Stimulated activated CD4-positive, alpha-beta T cell treated with anti-CD3 and anti-CD28 coated beads, Interleukin-15, amount 100 ng/mL, for 1 hour (primary cell): ENCODE data around the gene SHTN1.
A peak's percentile ranks its signal among the peaks of the same experiment; 100 is the strongest.

Experiments used
- DNase-seq, 2 donors: peaks; one replicate each; pipeline ENCODE4 v3.0.0-alpha.2; 2020; ENCODE audit warnings: low read depth in 1 of 2, low spot score in 1 of 2

Gene SHTN1, protein sequence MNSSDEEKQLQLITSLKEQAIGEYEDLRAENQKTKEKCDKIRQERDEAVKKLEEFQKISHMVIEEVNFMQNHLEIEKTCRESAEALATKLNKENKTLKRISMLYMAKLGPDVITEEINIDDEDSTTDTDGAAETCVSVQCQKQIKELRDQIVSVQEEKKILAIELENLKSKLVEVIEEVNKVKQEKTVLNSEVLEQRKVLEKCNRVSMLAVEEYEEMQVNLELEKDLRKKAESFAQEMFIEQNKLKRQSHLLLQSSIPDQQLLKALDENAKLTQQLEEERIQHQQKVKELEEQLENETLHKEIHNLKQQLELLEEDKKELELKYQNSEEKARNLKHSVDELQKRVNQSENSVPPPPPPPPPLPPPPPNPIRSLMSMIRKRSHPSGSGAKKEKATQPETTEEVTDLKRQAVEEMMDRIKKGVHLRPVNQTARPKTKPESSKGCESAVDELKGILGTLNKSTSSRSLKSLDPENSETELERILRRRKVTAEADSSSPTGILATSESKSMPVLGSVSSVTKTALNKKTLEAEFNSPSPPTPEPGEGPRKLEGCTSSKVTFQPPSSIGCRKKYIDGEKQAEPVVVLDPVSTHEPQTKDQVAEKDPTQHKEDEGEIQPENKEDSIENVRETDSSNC

DNA sequence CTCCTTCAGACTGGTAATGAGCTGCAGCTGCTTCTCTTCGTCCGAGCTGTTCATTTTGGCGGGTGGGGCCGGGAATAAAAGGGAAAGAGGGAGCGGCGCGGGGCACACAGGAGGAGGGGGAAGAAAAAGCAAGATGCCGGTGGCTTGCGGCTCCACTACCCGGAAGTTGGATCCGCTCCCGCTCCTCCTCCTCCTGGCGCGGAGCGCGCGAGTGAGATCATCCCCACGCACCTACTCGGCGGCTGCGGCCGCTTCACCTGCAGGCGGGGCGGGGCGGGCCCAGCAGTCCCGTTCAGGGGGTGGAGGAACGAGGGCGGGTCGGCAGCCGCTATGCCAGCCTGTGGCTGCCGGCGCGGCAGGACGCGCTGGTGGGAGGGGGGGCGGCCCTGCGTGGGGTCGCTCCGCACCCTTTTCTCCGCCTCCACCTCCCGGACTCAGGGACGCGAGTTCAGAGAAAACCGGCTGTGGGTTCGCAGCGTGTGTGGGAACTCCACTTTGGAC, at the start of gene SHTN1:
SHTN1 (minus strand) TSS at position 162 of the 501 bp plus-strand sequence; CDS start at position 54, 108 bp downstream.
- peak in 1 of 2 donors; percentile 10 for DNase-seq

- DNase-seq, result no peak
These were observed 48.5 kb upstream of the SHTN1 start for GRCh38 chr10:117053482-117053881.

GRCh38 chr10:117047947-117048346, 43.0 kb upstream of the SHTN1 start:
- DNase-seq, result no peak

DNA sequence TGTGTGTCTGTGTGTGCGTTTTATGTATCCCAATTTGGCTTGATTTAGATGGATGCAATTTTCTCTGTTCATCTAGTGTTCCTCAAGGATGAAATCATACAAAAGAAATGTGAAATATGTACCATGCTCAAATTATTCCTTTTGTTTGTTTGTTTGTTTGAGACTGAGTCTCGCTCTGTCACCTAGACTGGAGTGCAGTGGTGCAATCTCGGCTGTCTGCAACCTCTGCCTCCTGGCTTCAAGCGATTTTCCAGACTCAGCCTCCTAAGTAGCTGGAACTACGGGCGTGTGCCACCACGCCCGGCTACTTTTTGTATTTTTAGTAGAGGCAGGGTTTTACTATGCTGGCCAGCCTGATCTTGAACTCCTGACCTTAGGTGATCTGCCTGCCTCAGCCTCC, 11.3 kb upstream of the SHTN1 start:
- DNase-seq, result no peak

DNA sequence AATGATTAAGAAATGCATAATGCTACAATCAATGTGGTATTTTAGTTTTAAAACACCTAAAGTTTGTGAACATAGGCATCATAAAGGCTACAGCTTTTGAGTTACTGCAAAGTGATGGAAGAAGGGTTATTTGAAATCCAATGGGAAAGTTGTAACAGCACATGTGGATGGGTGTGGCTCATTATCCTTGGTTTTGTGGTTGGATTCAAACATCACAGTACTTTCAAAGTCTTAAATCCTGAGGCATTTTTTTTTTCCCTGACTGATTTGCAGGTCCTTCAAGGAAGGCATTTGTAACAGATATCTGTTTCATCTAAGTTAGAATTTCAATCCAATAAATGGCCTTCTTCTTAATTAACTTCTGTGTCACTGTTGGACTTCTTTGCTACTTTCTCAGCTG, 9.8 kb upstream of the SHTN1 start:
- DNase-seq, result no peak

- DNase-seq, result no peak
These were observed 2.1 kb upstream of the SHTN1 start for GRCh38 chr10:117007080-117007479.

DNA sequence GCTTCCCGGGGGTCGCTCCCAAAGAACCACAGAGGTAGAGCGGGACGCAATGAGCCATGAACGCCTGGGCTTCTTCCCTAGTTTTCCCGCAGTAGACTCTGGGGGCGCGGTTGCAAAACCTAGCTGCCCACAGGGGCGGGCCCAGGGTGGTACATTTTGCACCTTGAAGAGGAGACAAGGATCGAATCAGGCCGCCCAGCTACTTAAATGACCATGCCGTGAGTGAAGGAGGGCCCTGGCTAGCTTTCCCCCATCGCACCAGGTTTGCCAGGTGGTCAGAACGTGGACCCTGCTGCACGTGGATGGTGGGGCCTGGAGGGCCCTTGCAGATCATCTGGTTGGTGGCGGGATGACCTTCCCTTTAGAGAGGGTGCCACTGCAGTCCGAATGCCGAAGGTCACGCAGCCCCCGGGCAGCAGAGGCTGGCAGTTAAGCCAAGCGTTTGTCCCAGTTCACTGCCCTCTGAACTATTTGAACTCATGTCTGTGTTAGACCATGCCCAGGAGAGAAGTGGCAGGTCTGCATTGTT, 604 bp upstream of the SHTN1 start:
- DNase-seq, result no peak

GRCh38 chr10:117004227-117005025, 561 bp downstream of the SHTN1 start:
- DNase-seq, result peak in 1 of 2 donors; percentile 0

GRCh38 chr10:117003336-117003735, 1.7 kb downstream of the SHTN1 start:
- no peak for DNase-seq

GRCh38 chr10:117002206-117002605, 2.8 kb downstream of the SHTN1 start:
- DNase-seq, result no peak

- no peak for DNase-seq
These were observed 3.8 kb downstream of the SHTN1 start for GRCh38 chr10:117001144-117001543.

GRCh38 chr10:117000580-117000979, 4.4 kb downstream of the SHTN1 start:
- no peak for DNase-seq

- no peak for DNase-seq
These were observed 6.8 kb downstream of the SHTN1 start for GRCh38 chr10:116998172-116998571.

- no peak for DNase-seq
These were observed 8.0 kb downstream of the SHTN1 start for GRCh38 chr10:116997015-116997414.

GRCh38 chr10:116995648-116996047, 9.3 kb downstream of the SHTN1 start:
- DNase-seq, result no peak

- DNase-seq, result no peak
These were observed 10.7 kb downstream of the SHTN1 start for GRCh38 chr10:116994113-116994890.

DNA sequence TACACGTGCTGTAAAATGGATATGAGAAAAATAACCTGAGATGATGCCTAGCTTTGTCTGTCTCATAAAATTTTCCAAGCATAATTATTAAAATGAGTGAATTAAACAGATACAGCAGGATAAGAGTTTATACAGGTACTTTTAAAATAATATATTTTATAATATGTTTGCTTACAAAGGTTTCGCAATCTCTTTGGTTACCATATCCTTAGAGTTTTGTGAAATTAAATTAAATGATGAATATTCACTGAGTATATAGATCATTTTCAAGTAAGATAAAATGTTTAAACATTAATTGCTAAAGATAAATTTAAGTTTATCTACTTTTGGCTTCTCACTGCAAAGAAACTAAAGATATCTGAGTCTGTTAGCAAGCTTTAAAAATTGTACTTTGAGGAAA, 11.4 kb downstream of the SHTN1 start:
- DNase-seq, result no peak

DNA sequence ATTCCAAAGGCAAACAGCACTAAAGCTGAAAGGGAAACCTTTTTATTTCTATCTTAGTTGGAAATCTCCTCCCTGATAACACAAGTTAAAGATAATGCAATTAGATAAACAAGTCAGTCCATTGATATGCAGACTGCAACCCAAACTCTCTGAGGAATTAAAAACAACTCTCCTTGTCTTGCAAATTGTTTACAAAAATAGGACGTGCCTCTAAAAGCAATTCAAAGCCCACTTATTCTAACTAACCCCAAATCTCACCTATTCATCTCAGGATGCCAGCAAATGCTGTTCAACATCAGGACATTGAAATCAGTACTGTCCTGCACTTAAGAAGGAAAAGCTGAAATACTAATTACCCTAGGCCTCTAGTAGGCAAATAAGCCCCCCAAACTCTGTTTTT, 12.8 kb downstream of the SHTN1 start:
- no peak for DNase-seq

GRCh38 chr10:116990276-116990800, 14.6 kb downstream of the SHTN1 start:
- no peak for DNase-seq

- DNase-seq, result no peak
These were observed 15.5 kb downstream of the SHTN1 start for GRCh38 chr10:116989439-116989838.
